HS-5 (cell line): ENCODE data around the gene RSAD2.

Experiments used
- DNase-seq: peaks from one replicate; pipeline ENCODE4 v3.0.0-alpha.2; 2012; ENCODE audit warnings: low read depth

RSAD2 gene

DNA sequence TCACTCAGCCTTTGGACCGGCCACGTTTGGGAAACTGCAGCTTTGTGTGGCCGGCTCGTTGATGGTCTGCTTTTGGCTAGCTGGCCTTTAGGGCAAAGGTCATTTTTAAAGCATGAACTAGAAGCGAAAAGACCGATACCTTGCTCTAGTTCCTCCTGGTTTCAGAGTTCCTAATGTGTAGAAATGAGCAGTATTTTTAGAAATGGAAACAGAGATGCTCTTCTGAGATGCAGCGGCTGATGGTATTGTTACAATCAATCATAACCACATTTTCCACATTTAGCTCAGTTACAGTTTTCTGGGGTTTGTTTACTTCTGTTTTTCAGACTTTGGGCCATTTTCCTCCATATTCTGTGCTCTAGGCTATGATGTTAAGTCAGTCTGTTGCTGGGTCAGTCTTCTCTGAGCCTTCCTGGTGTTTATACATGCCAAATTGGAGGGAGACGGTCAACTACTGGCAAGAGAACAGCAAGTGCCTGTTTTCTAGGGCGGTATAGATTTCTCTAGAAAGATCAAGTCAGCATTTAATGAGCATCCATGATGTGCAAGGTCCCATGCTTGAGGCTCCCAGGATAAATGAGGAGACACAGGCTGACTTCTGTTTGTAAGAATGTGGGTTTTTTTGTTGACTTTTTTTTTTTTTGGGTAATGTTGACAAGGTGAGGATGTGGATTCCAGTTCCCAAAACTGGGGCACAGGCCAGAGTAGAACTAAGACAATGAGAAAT is 67.7 kb downstream of the RSAD2 start:
- DNase-seq = no peak

DNA sequence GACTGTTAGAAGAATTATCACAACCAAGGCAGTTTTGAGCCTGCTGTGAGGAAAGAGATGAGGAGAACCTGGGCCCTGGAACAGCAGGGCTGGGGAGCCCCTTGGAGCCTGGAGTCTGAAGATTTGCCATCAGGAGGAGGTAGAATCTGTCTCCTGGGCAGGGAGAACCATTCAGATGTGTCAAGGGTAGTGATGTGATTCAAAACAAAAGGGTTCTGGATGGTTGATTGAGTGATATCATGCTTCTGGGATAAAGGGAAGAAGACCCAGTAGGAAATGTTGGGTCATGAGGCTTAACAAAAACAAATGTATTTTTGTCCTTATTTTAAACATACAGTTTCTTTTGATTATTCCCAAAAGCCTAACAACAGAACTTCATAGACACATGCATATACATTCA is 68.2 kb downstream of the RSAD2 start:
- no peak for DNase-seq

DNA sequence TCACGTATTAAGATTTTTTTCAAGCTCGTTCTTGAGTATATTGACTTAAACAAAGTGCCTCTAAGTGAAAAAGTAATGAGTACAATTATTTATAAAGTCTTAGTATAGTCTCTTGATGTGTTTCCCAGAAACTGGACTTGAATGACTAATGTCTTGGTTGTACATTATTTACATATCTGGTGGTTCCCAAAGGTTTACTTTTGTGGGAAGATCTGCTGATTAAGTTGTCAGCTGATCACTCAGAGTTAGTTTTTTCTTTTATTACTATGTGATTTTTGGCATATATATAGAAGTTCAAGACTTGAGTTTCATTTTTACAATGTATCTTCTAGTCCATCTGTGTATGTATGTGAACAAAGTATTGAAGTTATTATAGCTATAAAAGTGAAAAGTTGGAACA is 69.1 kb downstream of the RSAD2 start:
- DNase-seq = peak; percentile 41
